ENCODE measurements around the gene SERPINB10. TPM values are rescaled to one million over a fixed set of nuclear protein-coding genes. Genes with fewer than 3 reads are reported as not detected.

The SERPINB10 gene
- total and polyA plus RNA-seq, 2 of the 8 experiments (the other 6 are each of a cell fraction or from before 2014, with no cell fraction given): not detected

- peaks cover 0 to 2% (median 0%) of the 10 kb centered on the region in 4 experiments; a peak in 1 of 7 replicates for H3K4me1 ChIP-seq (replicated peaks in 1 of 4; ENCODE audit: control insufficient read depth in 3 of 4, insufficient read depth in 4 of 4, low read length in 3 of 4)
- H3K27me3 ChIP-seq (replicated peaks in 1 of 4; ENCODE audit: control insufficient read depth in 3 of 4, extremely low read depth in 1 of 4, insufficient read depth in 3 of 4, low read length in 3 of 4): no peaks in the 10 kb centered on the region
- no peak overlapping the region for H3K4ac ChIP-seq (replicated peaks; ENCODE audit: insufficient read length, low read depth, low read length)
- ChIA-PET POLR2A (ENCODE audit: partially characterized antibody) (no interaction called here), CTCF (ENCODE audit: partially characterized antibody) (no interaction called here)
- no peak overlapping the region for H2BK15ac ChIP-seq (ENCODE audit: low read length)
- no peaks in the 10 kb centered on the region for H3K36me3 ChIP-seq (ENCODE audit: control insufficient read depth in 2 of 4, insufficient read depth in 4 of 4, low read length in 3 of 4)
- H3K23me2 ChIP-seq (ENCODE audit: low read depth, low read length): no peaks in the 10 kb centered on the region
- H3K56ac ChIP-seq (replicated peaks; ENCODE audit: insufficient read length, low read depth, low read length): no peak overlapping the region
- H4K5ac ChIP-seq (ENCODE audit: insufficient read length, low read depth, low read length): no peak overlapping the region
- no peaks in the 10 kb centered on the region for H3K79me2 ChIP-seq (ENCODE audit: control insufficient read depth in 1 of 2, insufficient read depth in 2 of 2, low read length in 2 of 2)
- no peak overlapping the region for H2BK20ac ChIP-seq (ENCODE audit: low read length)
- WGBS, 2 experiments (ENCODE audit: extremely low coverage in 1 of 2, insufficient coverage in 1 of 2, insufficient read length in 1 of 2, insufficient replicate concordance in 2 of 2, low coverage in 1 of 2, low lambda C conversion rate in 2 of 2, missing lambda C conversion rate in 1 of 2): 95% methylated on average over 2 of the region's 2 CpGs; no CpG with 5 or more reads in 1 of the 2 experiments
- H4K8ac ChIP-seq (ENCODE audit: extremely low read depth, insufficient read depth, low read length): no peak overlapping the region
- no peak overlapping the region for H3K9ac ChIP-seq (replicated peaks in 1 of 4; ENCODE audit: extremely low read depth in 1 of 4, low read depth in 3 of 4, low read length in 3 of 4)
- peaks cover 0 to 7% of the 10 kb centered on the region in 2 experiments; a peak in 1 of 4 replicates for H3K9me3 ChIP-seq (ENCODE audit: insufficient read depth in 2 of 2, low read depth in 1 of 2, low read length in 1 of 2)
- H2BK12ac ChIP-seq (ENCODE audit: low read depth, low read length): no peak overlapping the region
- no peaks in the 10 kb centered on the region for H3K79me1 ChIP-seq (ENCODE audit: low read depth, low read length)
- no peak overlapping the region for H3K18ac ChIP-seq (ENCODE audit: extremely low read depth, low read length)
- H3K4me2 ChIP-seq (ENCODE audit: insufficient read depth in 1 of 2, low read depth in 2 of 2, low read length in 2 of 2): no peak overlapping the region
- DNase-seq (ENCODE audit: low read depth in 1 of 2, low spot score in 2 of 2) (no peak), FAIRE-seq (no peak)
- no peak overlapping the region for H2AFZ ChIP-seq (ENCODE audit: low read length)
- H2BK120ac ChIP-seq (replicated peaks; ENCODE audit: low read depth, low read length): no peak overlapping the region
- TF ChIP-seq CBX5 (IDR thresholded peaks at IDR 0.05; ENCODE audit: low read depth, low read length): no peak
- no peak for TF ChIP-seq MAX (IDR thresholded peaks at IDR 0.05)
- TF ChIP-seq E2F6 (IDR thresholded peaks at IDR 0.05): no peak
- no peak for TF ChIP-seq EGR1 (IDR thresholded peaks at IDR 0.05; ENCODE audit: borderline replicate concordance, low read depth, low read length)
- TF ChIP-seq TAF1 (IDR thresholded peaks at IDR 0.05; ENCODE audit: low read depth, low read length): no peak
- TF ChIP-seq SAP30 (IDR thresholded peaks at IDR 0.05; ENCODE audit: insufficient read depth, insufficient replicate concordance, low read length): no peak
- no peak for TF ChIP-seq KDM4A (IDR thresholded peaks at IDR 0.05; ENCODE audit: low read depth, low read length, severe bottlenecking)
- TF ChIP-seq RAD21 (IDR thresholded peaks at IDR 0.05 in 1 of 2, conservative IDR thresholded peaks at IDR 0.05 in 1 of 2; ENCODE audit: low read depth in 2 of 2, low read length in 2 of 2): no peak
- H2AK5ac ChIP-seq (ENCODE audit: low read depth, low read length): no peak overlapping the region
- no peak overlapping the region for H3K4me3 ChIP-seq (ENCODE audit: extremely low read depth in 1 of 4, insufficient read depth in 2 of 4, low read depth in 3 of 4, low read length in 4 of 4)
- H2BK5ac ChIP-seq (ENCODE audit: low read depth, low read length): no peak overlapping the region
- H3K27ac ChIP-seq (ENCODE audit: low read depth, low read length): no peak overlapping the region
- H3K14ac ChIP-seq (ENCODE audit: insufficient read length): no peak overlapping the region
- H3K23ac ChIP-seq (ENCODE audit: insufficient read length): no peak overlapping the region
- no peak overlapping the region for H4K91ac ChIP-seq (replicated peaks; ENCODE audit: insufficient read length, low read length)
- H4K20me1 ChIP-seq (replicated peaks in 1 of 2; ENCODE audit: control insufficient read depth in 1 of 2, insufficient read depth in 2 of 2, low read length in 2 of 2): no peaks in the 10 kb centered on the region
Measured at GRCh38 chr18:63905361-63905760, 2.4 kb upstream of the SERPINB10 start.

Measured in H1 (cell line).